DND-41 (cell line): ENCODE data around the gene ARAP1.

Experiments used
- EZH2 ChIP-seq: IDR thresholded peaks from 3 replicates; pipeline ENCODE4 v1.6.1; 2012; ENCODE audit warnings: borderline replicate concordance, low read depth, mild to moderate bottlenecking, moderate library complexity, low read length, inconsistent platforms; ENCODE audit not compliant: severe bottlenecking
- TF ChIP-seq, protein P1 (sequence below): IDR thresholded peaks from 2 replicates; pipeline ENCODE4 v1.5.1; 2012; ENCODE audit warnings: borderline replicate concordance, low read length, moderate library complexity, mild to moderate bottlenecking; ENCODE audit not compliant: poor library complexity, severe bottlenecking; ENCODE audit errors: extremely low read depth

DNA sequence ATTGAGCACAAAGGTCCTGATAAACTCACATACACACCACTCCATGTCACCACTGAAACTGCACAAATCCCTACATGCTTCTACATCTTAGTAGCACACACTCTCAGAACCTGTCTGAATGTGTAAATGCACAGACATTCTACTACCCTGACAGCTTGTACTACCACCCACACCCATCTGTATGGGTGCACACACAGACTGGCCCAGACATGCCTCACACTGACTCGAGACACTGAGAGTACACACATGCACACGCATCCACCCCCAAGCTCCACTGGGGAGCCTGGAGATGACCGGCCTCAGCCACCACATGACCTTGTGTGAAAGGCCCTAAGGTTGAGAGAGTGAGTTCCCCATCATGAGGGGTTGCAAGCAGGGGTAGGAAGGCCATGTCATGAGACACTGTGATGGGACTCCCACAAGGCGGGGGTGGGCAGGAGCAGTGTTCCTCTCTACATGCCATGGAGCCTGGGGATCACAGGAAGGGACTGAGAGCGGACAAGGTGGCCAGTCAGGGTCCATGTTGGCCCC is 28.1 kb downstream of the ARAP1 start:
- TF ChIP-seq, protein P1, sequence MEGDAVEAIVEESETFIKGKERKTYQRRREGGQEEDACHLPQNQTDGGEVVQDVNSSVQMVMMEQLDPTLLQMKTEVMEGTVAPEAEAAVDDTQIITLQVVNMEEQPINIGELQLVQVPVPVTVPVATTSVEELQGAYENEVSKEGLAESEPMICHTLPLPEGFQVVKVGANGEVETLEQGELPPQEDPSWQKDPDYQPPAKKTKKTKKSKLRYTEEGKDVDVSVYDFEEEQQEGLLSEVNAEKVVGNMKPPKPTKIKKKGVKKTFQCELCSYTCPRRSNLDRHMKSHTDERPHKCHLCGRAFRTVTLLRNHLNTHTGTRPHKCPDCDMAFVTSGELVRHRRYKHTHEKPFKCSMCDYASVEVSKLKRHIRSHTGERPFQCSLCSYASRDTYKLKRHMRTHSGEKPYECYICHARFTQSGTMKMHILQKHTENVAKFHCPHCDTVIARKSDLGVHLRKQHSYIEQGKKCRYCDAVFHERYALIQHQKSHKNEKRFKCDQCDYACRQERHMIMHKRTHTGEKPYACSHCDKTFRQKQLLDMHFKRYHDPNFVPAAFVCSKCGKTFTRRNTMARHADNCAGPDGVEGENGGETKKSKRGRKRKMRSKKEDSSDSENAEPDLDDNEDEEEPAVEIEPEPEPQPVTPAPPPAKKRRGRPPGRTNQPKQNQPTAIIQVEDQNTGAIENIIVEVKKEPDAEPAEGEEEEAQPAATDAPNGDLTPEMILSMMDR = no peak
- no peak for TF ChIP-seq EZH2
